ENCODE results near the gene PHACTR4. TPM values are rescaled to one million over a fixed set of nuclear protein-coding genes. Genes with fewer than 3 reads are reported as not detected.

The PHACTR4 gene
- total and polyA plus RNA-seq, 2 of the 4 experiments (the other 2 are of a cell fraction) = 7.5 to 15.0 TPM

DNA sequence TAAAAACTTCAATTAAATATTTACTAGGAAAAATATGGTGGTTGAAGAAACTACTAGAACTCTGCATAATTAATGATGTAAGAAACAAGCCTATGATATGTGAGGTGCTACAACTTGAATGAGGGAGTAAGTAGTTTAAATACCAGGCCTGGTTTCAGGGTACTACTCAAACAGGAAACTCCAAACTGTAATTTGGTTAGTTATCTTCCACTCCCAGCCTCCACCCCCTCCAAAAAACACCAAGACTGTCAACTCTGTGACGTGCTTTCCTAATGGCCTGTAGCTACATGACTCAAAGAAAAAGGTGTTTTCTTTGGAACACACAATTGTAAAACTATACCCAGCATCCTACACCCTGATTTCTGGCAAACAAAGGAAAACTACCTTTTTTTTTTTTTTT lies 80.4 kb downstream of the PHACTR4 start:
- BruUV-seq (replicated peaks) = no TSS peak

More for the DNA sequence above, 80.4 kb downstream of the PHACTR4 start:
- H3K14ac ChIP-seq (replicated peaks; ENCODE audit: low read depth, low read length) = no peak overlapping the region
- no peak overlapping the region for H2AK9ac ChIP-seq (replicated peaks; ENCODE audit: low read depth, low read length, poor library complexity)
- no peaks in the 10 kb centered on the region for H3K4me1 ChIP-seq (ENCODE audit: control insufficient read depth, insufficient read depth, low read length)
- POLR2A ChIA-PET (ENCODE audit: unreplicated experiment) = no interaction called here
- dilution Hi-C loops (cut with HindIII; ENCODE audit: low sequenced_read_pairs, unreplicated experiment) = no loop called here
- peaks cover 3% of the 10 kb centered on the region; the same call in 1 of the 2 replicates for H3K9me1 ChIP-seq (ENCODE audit: insufficient read depth, low read length)
- CTCF ChIA-PET = interaction anchor here (0.7 kb wide), 1 partner anchor 133 kb away, joined by 3 read pairs; no protein-coding TSS in a partner anchor
- ATAC-seq (ENCODE audit: low read depth) (no peak), DNase-seq (no peak)
- TF ChIP-seq RFX5 (IDR thresholded peaks at IDR 0.05; ENCODE audit: low read depth, low read length) = no peak
- no peak for TF ChIP-seq MXI1 (IDR thresholded peaks at IDR 0.05; ENCODE audit: borderline replicate concordance, low read depth, low read length)
- no peak for TF ChIP-seq FOS (IDR thresholded peaks at IDR 0.05; ENCODE audit: low read depth, low read length)
- no peak for TF ChIP-seq SMC3 (IDR thresholded peaks at IDR 0.05; ENCODE audit: low read depth, low read length)
- no peak for TF ChIP-seq ELK1 (IDR thresholded peaks at IDR 0.05; ENCODE audit: borderline replicate concordance, low read depth, low read length)
- TF ChIP-seq MAZ (IDR thresholded peaks at IDR 0.05; ENCODE audit: borderline replicate concordance, low read depth, low read length) = no peak
- TF ChIP-seq BHLHE40 (IDR thresholded peaks at IDR 0.05; ENCODE audit: low read depth, low read length) = no peak
- TF ChIP-seq MAFK (IDR thresholded peaks at IDR 0.05; ENCODE audit: low read depth, low read length) = no peak
- no peak for TF ChIP-seq NFE2L2 (IDR thresholded peaks at IDR 0.05; ENCODE audit: low read depth, low read length)
- TF ChIP-seq CHD1 (IDR thresholded peaks at IDR 0.05; ENCODE audit: low read depth, low read length) = no peak
- TF ChIP-seq RAD21 (IDR thresholded peaks at IDR 0.05; ENCODE audit: low read length) = no peak
- TF ChIP-seq USF2 (IDR thresholded peaks at IDR 0.05; ENCODE audit: low read depth, low read length) = no peak
- no peak for TF ChIP-seq POLR2A (IDR thresholded peaks at IDR 0.05; ENCODE audit: low read depth, low read length)
- TF ChIP-seq CEBPB (IDR thresholded peaks at IDR 0.05; ENCODE audit: low read depth, low read length) = no peak
- TF ChIP-seq, protein P1, sequence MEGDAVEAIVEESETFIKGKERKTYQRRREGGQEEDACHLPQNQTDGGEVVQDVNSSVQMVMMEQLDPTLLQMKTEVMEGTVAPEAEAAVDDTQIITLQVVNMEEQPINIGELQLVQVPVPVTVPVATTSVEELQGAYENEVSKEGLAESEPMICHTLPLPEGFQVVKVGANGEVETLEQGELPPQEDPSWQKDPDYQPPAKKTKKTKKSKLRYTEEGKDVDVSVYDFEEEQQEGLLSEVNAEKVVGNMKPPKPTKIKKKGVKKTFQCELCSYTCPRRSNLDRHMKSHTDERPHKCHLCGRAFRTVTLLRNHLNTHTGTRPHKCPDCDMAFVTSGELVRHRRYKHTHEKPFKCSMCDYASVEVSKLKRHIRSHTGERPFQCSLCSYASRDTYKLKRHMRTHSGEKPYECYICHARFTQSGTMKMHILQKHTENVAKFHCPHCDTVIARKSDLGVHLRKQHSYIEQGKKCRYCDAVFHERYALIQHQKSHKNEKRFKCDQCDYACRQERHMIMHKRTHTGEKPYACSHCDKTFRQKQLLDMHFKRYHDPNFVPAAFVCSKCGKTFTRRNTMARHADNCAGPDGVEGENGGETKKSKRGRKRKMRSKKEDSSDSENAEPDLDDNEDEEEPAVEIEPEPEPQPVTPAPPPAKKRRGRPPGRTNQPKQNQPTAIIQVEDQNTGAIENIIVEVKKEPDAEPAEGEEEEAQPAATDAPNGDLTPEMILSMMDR (conservative IDR thresholded peaks at IDR 0.05; ENCODE audit: low read depth, low read length) = no peak
- TF ChIP-seq RCOR1 (IDR thresholded peaks at IDR 0.05; ENCODE audit: insufficient replicate concordance, low read length) = no peak
- H2AK5ac ChIP-seq (ENCODE audit: low read depth, low read length) = no peak overlapping the region
- WGBS, 2 experiments (ENCODE audit: extremely low coverage in 2 of 2, insufficient read length in 1 of 2) = no CpG with 5 or more reads among the region's 1 CpG
- no peaks in the 10 kb centered on the region for H4K20me1 ChIP-seq (ENCODE audit: insufficient read depth, low read length)
- H2AFZ ChIP-seq (replicated peaks; ENCODE audit: low read length, poor library complexity) = no peak overlapping the region
- H3K9me3 ChIP-seq (ENCODE audit: control insufficient read depth, insufficient read depth, low read length) = no peaks in the 10 kb centered on the region
- H2BK15ac ChIP-seq (ENCODE audit: low read depth, low read length) = no peak overlapping the region
- H3K79me1 ChIP-seq (ENCODE audit: low read depth in 1 of 2, low read length in 2 of 2) = peaks cover 15 to 45% of the 10 kb centered on the region in 2 experiments
- H4K8ac ChIP-seq (ENCODE audit: low read depth in 2 of 2, low read length in 2 of 2) = no peak overlapping the region
- intact Hi-C loops (cut with micrococcal nuclease) = no loop called here
- H3K4ac ChIP-seq (ENCODE audit: low read depth, low read length) = no peak overlapping the region
- in situ Hi-C loops (cut with MboI; ENCODE audit: low sequenced_read_pairs) = no loop called here
- H3K18ac ChIP-seq (ENCODE audit: low read depth, low read length) = no peak overlapping the region
- no peak overlapping the region for H2BK120ac ChIP-seq (ENCODE audit: low read depth, low read length)
- no peak overlapping the region for H4K5ac ChIP-seq (ENCODE audit: low read depth, low read length)
- H3K23ac ChIP-seq (ENCODE audit: low read depth, low read length) = no peak overlapping the region
- H4K91ac ChIP-seq (ENCODE audit: insufficient read depth, low read depth, low read length) = no peak overlapping the region
- no peak overlapping the region for H3K9ac ChIP-seq (ENCODE audit: low read depth, low read length)
- H2BK5ac ChIP-seq (ENCODE audit: low read depth, low read length, poor library complexity, severe bottlenecking) = no peak overlapping the region
- H2BK20ac ChIP-seq (ENCODE audit: low read depth, low read length) = no peak overlapping the region
- no peak overlapping the region for H3K56ac ChIP-seq (ENCODE audit: extremely low read depth, insufficient read depth, low read length)
- H3K4me3 ChIP-seq (ENCODE audit: insufficient read depth, low read depth, low read length) = no peak overlapping the region
- H3K27ac ChIP-seq (ENCODE audit: insufficient read depth, low read length) = no peak overlapping the region
- H3K36me3 ChIP-seq (ENCODE audit: control insufficient read depth, insufficient read depth, low read length) = no peaks in the 10 kb centered on the region; the same call in 1 of the 2 replicates
- no peaks in the 10 kb centered on the region for H3K27me3 ChIP-seq (ENCODE audit: control insufficient read depth, insufficient read depth, low read length)
- H3K4me2 ChIP-seq (ENCODE audit: low read depth, low read length) = no peak overlapping the region
